NB4 (cell line): ENCODE data around the gene TEN1.

ENCODE experiments used
- DNase-seq: peaks from one replicate; pipeline ENCODE4 v3.0.0; 2010; ENCODE audit warnings: low read depth
- H3K4me3 ChIP-seq: one replicate; pipeline ENCODE4 v1.5.1; 2011; ENCODE audit warnings: mild to moderate bottlenecking, low read depth, low read length, moderate library complexity
- MYC ChIP-seq: IDR thresholded peaks from 2 replicates; pipeline ENCODE4 v1.6.1; 2011; ENCODE audit warnings: low read depth, low read length
- POLR2A ChIP-seq: IDR thresholded peaks from 2 replicates; pipeline ENCODE4 v1.6.1; 2011; ENCODE audit warnings: mild to moderate bottlenecking; ENCODE audit not compliant: insufficient read length; ENCODE audit errors: extremely low read depth
- TF ChIP-seq, protein P1 (sequence below): IDR thresholded peaks from one replicate; pipeline ENCODE4 v1.5.1; 2012; ENCODE audit warnings: low read depth, low read length
- TF ChIP-seq, protein P2 (sequence below): IDR thresholded peaks from 2 replicates; pipeline ENCODE4 v1.6.1; 2011; ENCODE audit warnings: low read depth, low read length

TEN1 gene

DNA sequence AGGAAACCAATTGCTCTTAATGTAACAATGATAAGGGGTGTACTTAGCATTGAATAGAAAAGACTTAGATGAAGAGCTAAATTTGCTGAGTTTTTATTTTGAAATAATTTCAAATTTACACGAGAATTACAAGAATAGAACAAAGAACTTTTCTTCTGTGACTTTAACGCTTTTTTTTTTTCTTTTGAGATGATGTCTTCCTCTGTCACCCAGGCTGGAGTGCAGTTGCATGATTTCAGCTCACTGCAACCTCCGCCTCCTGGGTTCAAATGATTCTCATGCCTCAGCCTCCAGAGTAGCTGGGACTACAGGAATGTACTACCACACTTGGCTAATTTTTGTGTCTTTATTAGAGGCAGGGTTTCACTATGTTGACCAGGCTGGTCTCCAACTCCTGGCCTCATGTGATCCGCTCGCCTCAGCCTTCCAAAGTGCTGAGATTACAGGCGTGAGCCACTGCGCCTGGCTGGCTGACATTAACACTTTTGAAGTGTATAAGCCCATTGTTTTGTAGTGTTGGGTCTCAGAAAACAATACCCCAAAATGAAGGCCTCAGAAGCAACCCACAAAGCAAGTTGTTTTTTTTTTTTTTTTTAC is 2.1 kb downstream of the TEN1 start:
- H3K4me3 ChIP-seq, result no peak overlapping the region
- no peak for DNase-seq
- TF ChIP-seq, protein P1, sequence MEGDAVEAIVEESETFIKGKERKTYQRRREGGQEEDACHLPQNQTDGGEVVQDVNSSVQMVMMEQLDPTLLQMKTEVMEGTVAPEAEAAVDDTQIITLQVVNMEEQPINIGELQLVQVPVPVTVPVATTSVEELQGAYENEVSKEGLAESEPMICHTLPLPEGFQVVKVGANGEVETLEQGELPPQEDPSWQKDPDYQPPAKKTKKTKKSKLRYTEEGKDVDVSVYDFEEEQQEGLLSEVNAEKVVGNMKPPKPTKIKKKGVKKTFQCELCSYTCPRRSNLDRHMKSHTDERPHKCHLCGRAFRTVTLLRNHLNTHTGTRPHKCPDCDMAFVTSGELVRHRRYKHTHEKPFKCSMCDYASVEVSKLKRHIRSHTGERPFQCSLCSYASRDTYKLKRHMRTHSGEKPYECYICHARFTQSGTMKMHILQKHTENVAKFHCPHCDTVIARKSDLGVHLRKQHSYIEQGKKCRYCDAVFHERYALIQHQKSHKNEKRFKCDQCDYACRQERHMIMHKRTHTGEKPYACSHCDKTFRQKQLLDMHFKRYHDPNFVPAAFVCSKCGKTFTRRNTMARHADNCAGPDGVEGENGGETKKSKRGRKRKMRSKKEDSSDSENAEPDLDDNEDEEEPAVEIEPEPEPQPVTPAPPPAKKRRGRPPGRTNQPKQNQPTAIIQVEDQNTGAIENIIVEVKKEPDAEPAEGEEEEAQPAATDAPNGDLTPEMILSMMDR, result no peak
- TF ChIP-seq MYC, result no peak
- TF ChIP-seq, protein P2, sequence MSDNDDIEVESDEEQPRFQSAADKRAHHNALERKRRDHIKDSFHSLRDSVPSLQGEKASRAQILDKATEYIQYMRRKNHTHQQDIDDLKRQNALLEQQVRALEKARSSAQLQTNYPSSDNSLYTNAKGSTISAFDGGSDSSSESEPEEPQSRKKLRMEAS, result no peak
- no peak for TF ChIP-seq POLR2A

DNA sequence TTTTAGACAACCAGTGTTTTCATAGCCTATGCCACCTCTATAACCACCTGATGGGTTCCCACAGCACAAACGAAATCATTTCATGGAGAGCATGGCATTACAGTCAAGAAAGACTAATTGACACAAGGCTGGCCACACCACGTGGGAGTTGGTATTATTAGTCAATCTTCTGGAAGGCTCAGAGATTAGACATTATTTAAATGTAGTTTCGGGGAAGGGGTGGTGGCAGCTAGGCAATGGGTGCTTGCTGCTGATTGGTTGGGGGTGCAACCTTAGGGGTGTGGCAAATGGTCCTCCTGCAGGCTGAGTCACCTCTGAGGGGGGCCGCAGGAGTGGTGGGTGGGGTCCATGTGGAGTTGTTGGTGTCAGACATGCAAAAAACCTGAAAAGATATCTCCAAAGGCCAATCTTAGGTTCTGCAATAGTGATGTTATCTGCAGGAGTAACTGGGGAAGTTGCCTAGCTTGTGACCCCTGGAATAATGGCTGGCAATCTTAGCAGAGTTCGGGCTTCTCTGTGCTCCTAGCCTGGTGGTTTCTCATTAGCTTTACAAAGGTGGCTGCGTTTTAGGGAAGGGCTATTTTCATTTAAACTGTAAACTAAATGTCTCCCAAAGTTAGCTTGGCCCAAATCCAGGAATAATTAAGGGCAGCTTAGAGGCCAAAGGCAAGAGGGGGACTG is 4.6 kb downstream of the TEN1 start:
- TF ChIP-seq, protein P2, result peak; percentile 87
- TF ChIP-seq POLR2A, result no peak
- DNase-seq, result peak; percentile 93
- H3K4me3 ChIP-seq, result peak overlapping the region; percentile 21

DNA sequence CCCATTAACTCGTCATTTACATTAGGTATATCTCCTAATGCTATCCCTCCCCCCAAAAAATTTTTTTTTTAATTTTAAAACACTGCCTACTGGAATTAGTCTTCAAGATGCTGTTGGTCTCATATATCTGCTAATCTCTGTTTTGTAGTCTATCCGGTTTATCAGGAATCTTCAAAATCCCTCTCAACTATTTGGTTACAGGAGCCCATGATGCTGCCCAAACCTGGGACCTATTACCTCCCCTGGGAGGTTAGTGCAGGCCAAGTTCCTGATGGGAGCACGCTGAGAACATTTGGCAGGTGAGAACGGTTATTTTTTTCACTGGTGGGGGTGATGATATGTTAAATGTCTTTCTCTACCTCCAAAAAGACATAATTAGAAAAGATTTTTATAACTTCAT is 6.9 kb downstream of the TEN1 start:
- DNase-seq, result no peak
- H3K4me3 ChIP-seq, result no peak overlapping the region
- TF ChIP-seq POLR2A, result no peak
- no peak for TF ChIP-seq MYC
- TF ChIP-seq, protein P2, result no peak
- TF ChIP-seq, protein P1, result no peak

DNA sequence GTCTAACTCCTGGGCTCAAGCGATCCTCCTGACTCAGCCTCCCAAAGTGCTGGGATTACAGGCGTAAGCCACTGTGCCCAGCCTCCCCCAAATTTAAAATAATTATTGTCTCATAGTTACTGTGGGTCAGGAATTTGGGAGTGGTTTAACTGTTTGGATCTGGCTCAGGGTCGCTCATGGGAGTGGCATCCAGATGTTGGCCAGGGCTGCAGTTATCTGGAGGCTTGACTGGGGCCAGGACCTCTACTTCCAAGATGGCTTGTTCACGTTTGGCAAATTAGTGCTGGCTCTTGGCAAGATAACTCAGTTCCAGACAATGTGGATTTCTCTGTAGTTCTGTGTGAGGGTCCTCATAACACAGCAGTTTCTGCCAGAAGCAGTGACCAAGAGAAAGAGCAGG is 8.0 kb downstream of the TEN1 start:
- no peak for DNase-seq
- H3K4me3 ChIP-seq, result no peak overlapping the region
- TF ChIP-seq, protein P1, result no peak
- no peak for TF ChIP-seq MYC
- no peak for TF ChIP-seq POLR2A
- TF ChIP-seq, protein P2, result no peak

DNA sequence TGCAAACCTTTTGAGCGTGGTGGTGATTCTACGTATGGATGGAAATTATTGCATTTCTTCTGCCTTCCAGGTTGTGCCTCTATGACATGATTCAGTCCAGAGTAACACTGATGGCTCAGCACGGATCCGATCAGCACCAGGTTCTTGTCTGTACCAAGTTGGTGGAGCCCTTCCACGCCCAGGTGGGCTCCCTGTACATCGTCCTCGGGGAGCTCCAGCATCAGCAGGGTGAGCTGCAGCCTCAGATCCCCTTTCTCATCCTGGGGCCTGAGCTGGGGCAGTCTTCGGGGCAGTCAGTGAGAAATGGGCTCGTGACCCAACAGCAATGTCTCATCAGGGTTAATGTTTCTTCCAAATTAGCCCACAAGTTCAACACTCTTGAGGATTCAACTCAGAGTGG is 12.4 kb downstream of the TEN1 start:
- TF ChIP-seq, protein P2, result no peak
- no peak for TF ChIP-seq MYC
- TF ChIP-seq, protein P1, result no peak
- TF ChIP-seq POLR2A, result no peak
- H3K4me3 ChIP-seq, result no peak overlapping the region
- DNase-seq, result no peak

DNA sequence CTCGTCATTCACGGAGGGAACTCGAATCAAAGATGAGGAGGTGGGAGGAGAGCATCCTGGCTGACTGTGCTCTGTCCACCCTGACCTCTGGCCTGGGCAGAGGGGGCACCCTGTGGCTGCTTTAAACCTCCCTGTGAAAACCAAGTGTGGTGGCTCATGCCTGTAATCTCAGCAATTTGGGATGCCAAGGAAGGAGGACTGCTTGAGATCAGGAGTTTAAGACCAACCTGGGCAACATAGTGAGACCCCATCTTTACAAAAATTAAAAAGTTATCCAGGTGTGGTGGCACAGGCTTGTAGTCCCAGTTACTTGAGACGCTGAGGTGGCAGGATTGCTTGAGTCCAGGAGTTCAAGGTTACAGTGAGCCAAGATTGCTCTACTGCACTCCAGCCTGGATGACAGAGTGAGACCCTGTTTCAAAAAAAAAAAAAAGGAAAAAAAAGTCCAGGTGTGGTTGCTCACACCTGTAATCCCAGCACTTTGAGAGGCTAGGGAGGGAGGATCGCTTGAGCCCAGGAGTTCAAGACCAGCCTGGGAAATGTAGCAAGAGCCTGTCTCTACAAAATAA is 15.8 kb downstream of the TEN1 start:
- no peak for DNase-seq
- TF ChIP-seq POLR2A (no peak), MYC (no peak)
- TF ChIP-seq, protein P1, result no peak
- TF ChIP-seq, protein P2, result no peak
- H3K4me3 ChIP-seq, result no peak overlapping the region
